ENCODE results near the gene UROS. TPM values are rescaled to one million over a fixed set of nuclear protein-coding genes. Genes with fewer than 3 reads are reported as not detected.
A peak's percentile ranks its signal among the peaks of the same experiment; 100 is the strongest.

Gene UROS
- total RNA-seq, 2 donors from 2014 or later = 10.2 to 40.5 TPM

DNA sequence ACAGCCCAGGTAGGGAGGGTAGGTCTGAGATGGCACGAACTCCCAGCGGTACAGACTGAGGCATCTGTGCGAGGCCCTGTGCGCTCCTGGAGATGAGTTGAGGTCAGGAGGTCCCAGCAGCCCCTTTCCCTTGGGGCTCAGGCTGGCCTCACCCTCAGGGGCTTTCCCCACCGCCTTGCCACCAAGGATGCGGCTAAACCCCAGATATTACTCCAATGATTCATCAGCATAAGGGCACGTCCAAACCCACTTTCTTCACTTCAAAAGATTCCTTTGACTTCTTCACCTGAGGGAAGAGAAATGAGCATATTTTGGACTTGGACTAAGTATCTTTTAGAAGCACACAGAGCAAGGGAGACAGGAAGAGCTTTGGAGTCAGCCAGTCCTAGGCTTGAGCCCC lies 20.3 kb downstream of the UROS start:
- no peak for ATAC-seq
- H3K36me3 Mint-ChIP-seq = peaks cover 0 to 15% of the 10 kb centered on the region in 2 donors
- no peaks in the 10 kb centered on the region for H3K9me3 Mint-ChIP-seq
- peak overlapping the region in 1 of 2 donors; percentile 7 for H3K27ac Mint-ChIP-seq
- DNase-seq (ENCODE audit: low spot score in 2 of 2) = no peak

GRCh38 chr10:125802131-125802530 lies 20.9 kb downstream of the UROS start:
- ATAC-seq (no peak), DNase-seq (ENCODE audit: low spot score in 2 of 2) (no peak)
- no peaks in the 10 kb centered on the region for H3K9me3 Mint-ChIP-seq
- H3K36me3 Mint-ChIP-seq = peaks cover 0 to 9% of the 10 kb centered on the region in 2 donors
- no peak overlapping the region for H3K27ac Mint-ChIP-seq

GRCh38 chr10:125801574-125801973 lies 21.5 kb downstream of the UROS start:
- H3K9me3 Mint-ChIP-seq = no peaks in the 10 kb centered on the region
- H3K27ac Mint-ChIP-seq = no peak overlapping the region

DNA sequence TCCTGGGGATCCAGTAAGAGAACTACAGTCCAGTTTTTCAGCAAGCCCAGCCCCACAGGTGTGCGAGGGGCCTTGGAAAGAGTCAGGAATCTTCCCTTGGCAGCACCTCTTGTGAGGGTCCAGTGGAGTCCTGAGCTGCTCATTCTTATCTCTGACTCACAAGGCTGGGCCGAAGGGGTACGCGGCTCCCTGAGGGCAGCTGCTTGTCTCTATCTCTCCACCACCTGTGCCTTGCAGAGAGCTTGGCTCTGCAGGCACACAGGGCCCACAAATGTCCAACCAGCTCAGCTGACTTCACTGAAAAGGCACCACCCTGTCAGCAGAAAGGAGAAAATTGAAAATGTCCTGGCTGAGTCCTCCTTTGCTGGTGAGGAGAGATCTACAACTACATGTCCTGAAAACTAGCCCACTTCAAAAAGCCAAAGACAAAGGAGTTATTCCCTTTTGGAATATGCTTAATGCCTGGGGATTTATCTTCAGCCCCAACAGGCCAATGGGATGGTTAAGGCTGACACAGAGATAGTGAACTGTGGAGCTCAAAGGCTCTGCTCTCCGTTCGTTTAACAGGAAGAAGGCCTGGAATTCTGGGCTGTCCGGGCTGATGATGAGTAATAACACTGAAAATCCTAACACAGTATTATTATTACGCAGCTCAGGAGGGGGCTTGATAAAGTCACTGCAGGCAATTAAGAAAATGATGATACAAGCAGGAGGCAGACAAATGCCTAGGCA lies 23.4 kb downstream of the UROS start:
- no peak for ATAC-seq
- no peaks in the 10 kb centered on the region for H3K9me3 Mint-ChIP-seq
- no peaks in the 10 kb centered on the region for H3K36me3 Mint-ChIP-seq
- peak overlapping the region in 1 of 2 donors; percentile 88 for H3K27ac Mint-ChIP-seq
- no peak for DNase-seq (ENCODE audit: low spot score in 2 of 2)

More at GRCh38 chr10:125801574-125801973, 21.5 kb downstream of the UROS start:
- DNase-seq (ENCODE audit: low spot score in 2 of 2) (no peak), ATAC-seq (no peak)
- peaks cover 0 to 4% of the 10 kb centered on the region in 2 donors for H3K36me3 Mint-ChIP-seq

DNA sequence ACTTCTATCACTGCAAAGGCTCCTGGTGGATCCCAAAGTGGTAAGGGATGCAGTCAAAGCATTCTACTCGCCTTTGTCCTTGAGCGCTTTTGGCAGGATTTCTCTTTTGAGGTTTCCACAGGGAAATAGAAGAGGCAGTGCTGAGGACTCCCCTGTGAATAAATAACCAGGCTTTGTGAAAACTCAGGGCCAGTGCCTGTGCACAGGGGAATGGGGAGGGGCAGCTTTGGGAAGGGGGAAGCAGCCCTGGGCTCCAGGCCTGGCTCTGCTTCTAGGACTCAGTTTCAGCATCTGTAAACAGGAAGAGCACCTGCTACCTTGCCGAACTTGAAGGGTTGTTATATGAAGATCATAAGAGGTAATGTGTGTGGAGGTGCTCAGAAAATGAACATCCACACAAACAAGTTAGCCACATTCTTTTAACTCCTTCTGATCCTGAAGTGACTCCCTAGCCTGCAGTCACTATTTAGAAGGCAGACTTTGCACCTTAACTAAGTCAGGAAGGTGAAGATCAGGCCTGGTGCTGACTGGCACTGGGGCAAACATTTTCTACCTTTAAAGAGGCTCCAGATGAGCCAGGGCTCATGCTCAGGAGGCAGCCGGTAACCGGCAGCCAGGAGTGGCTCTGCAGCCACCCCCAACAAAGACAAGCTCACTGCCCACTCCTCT lies 24.9 kb downstream of the UROS start:
- Mint-ChIP-seq H3K9me3 (no peaks in the 10 kb centered on the region), H3K36me3 (peaks cover 0 to 5% of the 10 kb centered on the region in 2 donors), H3K27ac (no peak overlapping the region)
- ATAC-seq = no peak
- DNase-seq (ENCODE audit: low spot score in 2 of 2) = no peak

DNA sequence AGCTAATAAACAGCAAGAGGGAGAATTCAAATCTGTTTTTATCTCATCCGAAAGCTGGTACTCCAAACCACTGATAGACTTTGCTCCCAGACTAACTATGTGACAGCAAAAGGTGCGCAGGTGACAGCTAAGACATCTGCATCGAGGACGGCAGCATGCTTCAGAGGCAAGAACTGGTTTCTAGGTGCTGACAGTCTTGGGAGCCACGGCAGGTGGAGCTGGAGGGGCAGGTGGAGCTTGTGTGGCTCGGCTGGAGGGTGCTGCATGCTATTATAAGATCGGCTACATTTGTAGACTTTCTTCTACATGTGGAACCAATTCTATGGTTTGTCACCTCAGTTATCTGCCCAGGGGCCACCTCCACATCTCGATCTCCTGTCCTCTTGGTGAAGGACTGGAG lies 25.6 kb downstream of the UROS start:
- no peak for DNase-seq (ENCODE audit: low spot score in 2 of 2)
- H3K27ac Mint-ChIP-seq = peak overlapping the region in 1 of 2 donors; percentile 72
- peaks cover 0 to 5% of the 10 kb centered on the region in 2 donors for H3K36me3 Mint-ChIP-seq
- ATAC-seq = no peak
- H3K9me3 Mint-ChIP-seq = no peaks in the 10 kb centered on the region

DNA sequence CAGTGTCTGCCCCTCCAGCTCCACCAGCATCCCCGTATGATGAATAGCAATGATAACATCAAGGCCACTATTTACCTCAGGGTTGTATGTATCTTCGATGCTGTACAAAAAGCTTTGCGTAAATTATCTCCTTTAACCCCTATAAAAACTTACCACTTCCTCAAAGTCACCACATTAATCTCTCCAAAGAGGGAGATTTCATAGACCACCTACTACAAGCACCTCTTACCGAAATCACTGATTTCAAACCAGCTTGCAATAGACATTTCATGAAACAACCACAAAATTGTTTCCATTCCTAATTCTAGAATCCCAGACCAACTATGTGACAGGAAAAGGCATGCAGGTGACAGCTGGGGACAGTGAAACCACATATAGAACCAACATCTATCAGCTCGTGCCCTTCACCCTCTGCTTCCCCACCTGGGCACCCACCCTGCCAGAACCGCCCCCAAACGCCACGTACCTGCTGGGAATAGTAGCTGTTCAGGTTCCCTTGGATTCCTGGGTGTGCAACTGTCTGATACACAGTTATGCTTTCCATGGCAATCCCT lies 27.3 kb downstream of the UROS start:
- H3K36me3 Mint-ChIP-seq = peaks cover 0 to 5% of the 10 kb centered on the region in 2 donors
- no peak for ATAC-seq
- H3K9me3 Mint-ChIP-seq = no peaks in the 10 kb centered on the region

DNA sequence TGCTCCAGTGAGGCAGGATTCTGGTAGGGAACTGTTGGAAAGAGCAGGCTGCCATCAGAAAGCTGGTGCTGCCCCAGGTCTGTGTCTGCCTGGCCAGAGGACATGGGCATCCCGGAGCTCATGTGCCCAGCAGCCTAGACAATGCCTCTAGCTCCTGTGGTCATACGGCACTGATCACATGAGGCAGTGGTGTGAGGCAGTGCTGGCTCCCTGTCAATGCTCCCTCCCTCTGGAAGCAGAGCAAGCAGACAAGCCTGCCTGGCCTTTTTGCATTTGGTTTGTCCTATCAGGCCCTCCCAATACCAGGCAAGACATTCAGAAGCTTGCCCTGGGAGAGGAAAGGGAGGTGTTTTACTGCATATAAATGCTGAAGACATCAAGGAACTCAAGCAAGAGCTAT lies 27.9 kb downstream of the UROS start:
- no peak overlapping the region for H3K27ac Mint-ChIP-seq
- DNase-seq (ENCODE audit: low spot score in 2 of 2) (no peak), ATAC-seq (no peak)
- H3K36me3 Mint-ChIP-seq = peaks cover 0 to 5% of the 10 kb centered on the region in 2 donors
- no peaks in the 10 kb centered on the region for H3K9me3 Mint-ChIP-seq

More for the DNA sequence above, 27.3 kb downstream of the UROS start:
- peak overlapping the region in 1 of 2 donors; percentile 44 for H3K27ac Mint-ChIP-seq
- no peak for DNase-seq (ENCODE audit: low spot score in 2 of 2)

DNA sequence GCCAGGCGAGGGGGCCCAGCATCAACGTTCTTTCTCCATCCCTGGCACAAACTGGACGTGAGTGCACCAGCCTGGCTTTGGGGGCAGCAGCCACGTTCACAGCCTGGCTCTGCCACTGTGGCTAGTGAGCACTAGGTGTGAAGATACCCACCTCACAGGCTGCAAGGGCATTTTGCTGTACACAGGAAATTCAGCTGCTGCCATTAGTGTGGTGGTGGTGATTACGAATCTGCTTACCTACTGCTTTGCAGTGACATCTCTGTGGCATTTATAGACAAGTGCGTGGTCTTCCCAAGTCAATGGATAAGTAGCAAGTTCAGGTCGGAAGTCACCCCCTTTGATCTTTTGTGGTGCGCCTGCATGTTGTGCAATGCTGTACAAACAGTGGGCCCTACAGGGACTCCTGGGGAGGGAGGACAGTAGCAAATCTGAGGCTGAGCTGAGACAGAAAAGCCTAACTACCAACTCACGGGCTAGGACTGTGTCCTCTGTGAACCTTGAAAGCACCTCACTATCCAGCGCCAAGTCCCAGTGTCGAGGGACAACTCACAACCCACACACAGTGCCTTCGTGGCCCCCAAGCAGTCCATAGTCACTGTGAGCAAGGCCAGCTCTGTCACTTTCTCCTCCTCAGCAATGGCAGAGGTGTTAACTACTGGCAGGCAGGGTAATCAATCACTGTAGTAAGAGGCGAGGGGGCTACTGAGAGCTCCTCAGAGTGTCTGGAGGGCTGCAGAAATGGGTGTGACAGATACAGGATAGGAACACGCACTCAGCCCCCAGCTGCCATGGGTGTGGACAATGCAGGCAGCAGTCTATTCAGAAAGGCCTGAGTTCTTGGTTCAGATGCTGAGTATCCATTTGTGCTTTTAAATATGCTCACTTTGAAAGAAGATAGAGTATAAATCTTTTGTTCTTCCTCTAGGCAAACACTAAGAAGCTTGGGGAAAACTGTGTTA lies 30.4 kb downstream of the UROS start:
- H3K9me3 Mint-ChIP-seq = no peaks in the 10 kb centered on the region
- DNase-seq (ENCODE audit: low spot score in 2 of 2) (no peak), ATAC-seq (no peak)
- peaks cover 0 to 11% of the 10 kb centered on the region in 2 donors for H3K36me3 Mint-ChIP-seq
- H3K27ac Mint-ChIP-seq = no peak overlapping the region

GRCh38 chr10:125788156-125789034 lies 34.7 kb downstream of the UROS start:
- H3K36me3 Mint-ChIP-seq = peaks cover 0 to 7% of the 10 kb centered on the region in 2 donors
- H3K27ac Mint-ChIP-seq = peak overlapping the region; percentile 72 to 76
- no peak for DNase-seq (ENCODE audit: low spot score in 2 of 2)
- H3K9me3 Mint-ChIP-seq = no peaks in the 10 kb centered on the region
- peak; percentile 49 to 66 for ATAC-seq

- H3K9me3 Mint-ChIP-seq = no peaks in the 10 kb centered on the region
- peaks cover 0 to 7% of the 10 kb centered on the region in 2 donors for H3K36me3 Mint-ChIP-seq
- no peak for ATAC-seq
- H3K27ac Mint-ChIP-seq = no peak overlapping the region
- no peak for DNase-seq (ENCODE audit: low spot score in 2 of 2)
Measured at GRCh38 chr10:125785791-125786190, 37.3 kb downstream of the UROS start.

DNA sequence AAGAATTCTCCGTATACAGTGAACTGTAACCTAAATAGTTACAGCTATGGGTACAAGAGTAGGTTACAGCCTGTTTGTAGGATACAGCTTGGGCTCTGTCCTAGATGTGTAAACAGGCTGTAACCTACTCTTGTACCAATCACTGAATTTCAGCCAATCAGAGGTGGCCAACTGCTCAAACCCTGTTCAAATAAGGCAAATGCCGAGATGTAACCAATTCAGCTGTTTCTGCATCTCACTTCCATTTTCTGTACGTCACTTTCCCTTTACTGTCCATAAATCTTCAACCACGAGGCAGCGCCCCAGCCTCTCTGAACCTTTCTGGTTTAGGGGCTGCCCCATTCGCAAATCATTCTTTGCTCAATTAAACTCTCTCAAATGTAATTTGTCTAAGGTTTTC lies 39.1 kb downstream of the UROS start:
- Mint-ChIP-seq H3K9me3 (no peaks in the 10 kb centered on the region), H3K27ac (no peak overlapping the region), H3K36me3 (no peaks in the 10 kb centered on the region)
- ATAC-seq (no peak), DNase-seq (ENCODE audit: low spot score in 2 of 2) (no peak)

DNA sequence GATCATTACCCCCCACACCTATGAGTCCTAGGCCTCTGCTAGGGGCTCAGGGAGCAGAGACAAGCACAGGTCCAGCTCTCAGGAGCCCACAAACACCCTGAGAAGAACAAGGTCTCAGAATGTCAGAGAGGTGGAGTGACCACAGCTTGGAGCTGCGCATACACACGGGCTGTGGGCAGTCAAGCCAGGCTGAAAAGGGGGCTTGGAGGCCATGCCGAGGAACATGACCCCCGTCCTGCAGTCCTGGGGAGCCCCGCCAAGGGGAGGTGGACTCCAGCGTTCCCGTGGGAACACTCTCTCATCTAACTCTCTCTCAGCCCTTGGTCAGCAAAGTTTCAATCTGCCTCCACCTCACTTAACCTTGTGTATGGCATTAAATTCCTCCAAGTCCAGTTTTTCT lies 39.6 kb downstream of the UROS start:
- ATAC-seq (no peak), DNase-seq (ENCODE audit: low spot score in 2 of 2) (no peak)
- Mint-ChIP-seq H3K9me3 (no peaks in the 10 kb centered on the region), H3K36me3 (no peaks in the 10 kb centered on the region), H3K27ac (peak overlapping the region in 1 of 2 donors; percentile 36)

- Mint-ChIP-seq H3K9me3 (no peaks in the 10 kb centered on the region), H3K36me3 (no peaks in the 10 kb centered on the region), H3K27ac (peak overlapping the region in 1 of 2 donors; percentile 26)
- ATAC-seq = no peak
- no peak for DNase-seq (ENCODE audit: low spot score in 2 of 2)
Measured at GRCh38 chr10:125782616-125783015, 40.4 kb downstream of the UROS start.

GRCh38 chr10:125782054-125782453 lies 41.0 kb downstream of the UROS start:
- Mint-ChIP-seq H3K9me3 (no peaks in the 10 kb centered on the region), H3K27ac (no peak overlapping the region), H3K36me3 (no peaks in the 10 kb centered on the region)
- DNase-seq (ENCODE audit: low spot score in 2 of 2) (no peak), ATAC-seq (no peak)

DNA sequence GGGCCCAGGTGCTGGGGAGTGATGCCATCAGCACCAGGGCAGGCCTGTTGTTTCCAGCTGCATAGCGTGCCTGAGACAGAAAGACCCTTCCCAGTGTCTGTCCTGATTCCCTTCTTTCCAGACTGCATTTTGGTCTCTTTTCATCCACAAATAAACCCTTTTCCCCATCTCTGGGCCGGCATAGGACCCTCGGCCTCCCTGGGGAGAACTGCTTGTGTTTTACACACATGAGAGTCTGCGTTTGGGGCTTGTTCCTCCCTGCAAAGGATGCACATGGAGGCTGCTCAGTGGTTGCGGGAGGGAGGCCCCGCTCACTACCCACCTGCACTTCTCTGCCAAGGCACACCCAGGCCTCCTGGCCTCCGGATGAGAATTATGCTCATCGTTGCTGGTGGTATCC lies 41.7 kb downstream of the UROS start:
- no peaks in the 10 kb centered on the region for H3K36me3 Mint-ChIP-seq
- no peak overlapping the region for H3K27ac Mint-ChIP-seq
- H3K9me3 Mint-ChIP-seq = no peaks in the 10 kb centered on the region
- DNase-seq (ENCODE audit: low spot score in 2 of 2) (no peak), ATAC-seq (no peak)
